ENCODE data around the gene AFG3L2. TPM values are rescaled to one million over a fixed set of nuclear protein-coding genes. Genes with fewer than 3 reads are reported as not detected.

Gene AFG3L2
- total and polyA plus RNA-seq, 10 donors, result 16.0 to 42.4 (median 33.9) TPM

DNA sequence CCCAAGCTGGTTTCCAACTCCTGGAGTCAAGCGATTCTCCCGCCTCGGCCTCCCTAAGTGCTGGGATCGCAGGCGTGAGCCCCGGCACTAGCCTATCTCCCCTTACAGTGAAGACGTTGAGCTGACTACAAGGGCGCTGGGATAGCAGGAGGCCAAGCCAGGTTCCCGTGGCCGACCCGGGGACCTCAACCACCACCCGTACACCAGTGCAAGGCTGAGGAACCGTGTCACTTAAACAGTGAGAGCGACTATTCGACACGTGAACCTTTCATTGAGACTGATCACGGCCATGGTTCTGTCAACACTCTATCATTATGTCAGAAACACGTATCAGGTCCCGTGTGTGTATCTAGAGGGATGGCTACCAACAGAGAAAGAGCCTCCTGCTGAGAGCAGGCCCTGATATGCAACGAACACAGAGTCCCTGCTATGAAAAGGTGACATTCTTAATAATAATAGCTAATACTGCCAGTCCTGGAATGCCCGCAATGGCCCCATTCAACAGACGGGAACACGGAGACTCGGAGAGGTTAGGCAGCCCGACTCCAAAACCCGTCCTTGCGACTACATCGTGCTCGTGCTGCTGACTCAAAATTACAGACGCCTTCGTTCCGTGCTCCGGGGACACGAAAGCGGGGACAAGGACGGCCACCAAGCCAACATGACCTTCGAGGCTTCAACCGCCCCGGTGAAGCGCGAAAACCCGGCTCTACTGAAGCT is 833 bp downstream of the AFG3L2 start:
- intact Hi-C loops (cut with DNase I; ENCODE audit: low total_unique reads), result no loop called here
- no peaks in the 10 kb centered on the region for H3K36me3 ChIP-seq
- DNase-seq, result peak; percentile 85
- TF ChIP-seq CTCF (IDR thresholded peaks at IDR 0.05 in 8 of 11, conservative IDR thresholded peaks at IDR 0.05 in 3 of 11) (no peak), POLR2AphosphoS5 (IDR thresholded peaks at IDR 0.05) (no peak), POLR2A (IDR thresholded peaks at IDR 0.05) (no peak)
- H3K4me3 ChIP-seq, result peak overlapping the region; percentile 67 to 94 (median 76)
- no peaks in the 10 kb centered on the region for H3K9me3 ChIP-seq
- 19 to 27% (median 20%) methylated on average over 39 to 42 of the region's 42 CpGs for WGBS, 5 donors
- H3K27ac ChIP-seq, result peak overlapping the region; percentile 94 to 99 (median 99)
- peaks cover 9 to 58% (median 42%) of the 10 kb centered on the region in 6 donors for H3K4me1 ChIP-seq
- no peaks in the 10 kb centered on the region for H3K27me3 ChIP-seq (replicated peaks in 1 of 7)

GRCh38 chr18:12374401-12374800 is 2.6 kb downstream of the AFG3L2 start:
- DNase-seq, result no peak
- TF ChIP-seq POLR2A (IDR thresholded peaks at IDR 0.05), result no peak
- no peak for TF ChIP-seq POLR2AphosphoS5 (IDR thresholded peaks at IDR 0.05)
- no peak for TF ChIP-seq CTCF (IDR thresholded peaks at IDR 0.05 in 8 of 11, conservative IDR thresholded peaks at IDR 0.05 in 3 of 11)
- Histone ChIP-seq H3K9me3 (no peaks in the 10 kb centered on the region), H3K27me3 (replicated peaks in 1 of 7) (no peaks in the 10 kb centered on the region), H3K4me1 (peaks cover 9 to 63% (median 42%) of the 10 kb centered on the region in 6 donors), H3K36me3 (peaks cover 0 to 17% (median 3%) of the 10 kb centered on the region in 6 donors), H3K4me3 (no peak overlapping the region), H3K27ac (no peak overlapping the region)
- WGBS, 5 donors, result 85 to 98% (median 94%) methylated on average over 6 of the region's 6 CpGs
- intact Hi-C loops (cut with DNase I; ENCODE audit: low total_unique reads), result no loop called here

DNA sequence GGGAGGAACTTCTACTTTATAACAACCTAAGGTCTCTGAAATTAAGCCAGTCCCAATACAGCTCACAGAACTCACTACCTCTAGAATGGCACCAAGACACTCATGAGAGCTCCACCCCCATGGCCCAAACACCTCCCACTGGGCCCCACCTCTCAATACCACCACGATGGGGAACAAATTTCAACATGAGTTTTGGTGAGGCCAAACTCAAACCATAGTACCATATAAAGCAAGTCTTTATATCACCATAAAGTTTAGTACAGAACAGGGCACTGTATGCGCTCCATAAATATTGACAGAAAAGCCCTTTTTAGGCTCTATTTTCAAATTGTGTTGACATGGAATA is 3.3 kb downstream of the AFG3L2 start:
- WGBS, 5 donors, result 65 to 81% (median 72%) methylated on average over 2 of the region's 2 CpGs
- intact Hi-C loops (cut with DNase I; ENCODE audit: low total_unique reads), result no loop called here
- no peak overlapping the region for H3K27ac ChIP-seq
- TF ChIP-seq POLR2A (IDR thresholded peaks at IDR 0.05) (no peak), CTCF (IDR thresholded peaks at IDR 0.05 in 8 of 11, conservative IDR thresholded peaks at IDR 0.05 in 3 of 11) (no peak), POLR2AphosphoS5 (IDR thresholded peaks at IDR 0.05) (no peak)
- H3K9me3 ChIP-seq, result no peaks in the 10 kb centered on the region
- peaks cover 9 to 63% (median 42%) of the 10 kb centered on the region in 6 donors for H3K4me1 ChIP-seq
- H3K4me3 ChIP-seq, result no peak overlapping the region
- DNase-seq, result no peak
- peaks cover 0 to 24% (median 8%) of the 10 kb centered on the region in 6 donors for H3K36me3 ChIP-seq
- no peaks in the 10 kb centered on the region for H3K27me3 ChIP-seq (replicated peaks in 1 of 7)

DNA sequence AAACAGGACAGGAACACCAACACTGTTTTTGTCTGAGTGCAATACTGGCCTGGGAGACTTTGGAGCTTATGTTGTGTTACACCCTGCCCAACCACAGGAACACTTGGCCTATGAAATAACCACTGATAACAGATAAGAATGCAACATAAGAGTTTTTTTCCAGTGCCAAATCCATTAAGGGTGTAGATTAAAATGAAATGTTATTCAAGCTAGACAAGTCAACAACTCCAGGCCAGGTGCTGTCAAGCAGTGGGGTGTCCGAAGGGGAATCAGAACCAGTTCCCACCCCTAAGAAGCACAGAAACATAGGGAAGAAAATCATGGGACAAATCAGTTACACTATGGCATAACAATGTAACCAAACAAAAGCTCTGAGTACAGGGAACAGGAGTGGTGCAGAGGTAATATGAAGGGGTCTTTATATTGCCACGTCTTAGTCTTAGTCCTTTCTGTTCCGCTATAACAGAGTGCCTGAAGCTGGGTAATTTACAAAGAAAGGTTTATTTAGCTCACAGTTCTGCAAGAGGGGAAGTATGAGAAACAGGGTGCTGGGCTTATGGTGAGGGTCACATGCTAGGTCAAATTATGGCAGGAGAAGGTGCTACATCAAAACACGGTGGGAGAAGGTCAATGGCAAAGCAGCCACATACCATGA is 3.8 kb downstream of the AFG3L2 start:
- DNase-seq, result no peak
- Histone ChIP-seq H3K9me3 (no peaks in the 10 kb centered on the region), H3K27me3 (replicated peaks in 1 of 7) (no peaks in the 10 kb centered on the region), H3K27ac (no peak overlapping the region), H3K4me3 (no peak overlapping the region), H3K36me3 (peaks cover 0 to 29% (median 13%) of the 10 kb centered on the region in 6 donors), H3K4me1 (peaks cover 9 to 63% (median 42%) of the 10 kb centered on the region in 6 donors)
- 83 to 93% (median 85%) methylated on average over 4 of the region's 4 CpGs for WGBS, 5 donors
- TF ChIP-seq POLR2AphosphoS5 (IDR thresholded peaks at IDR 0.05) (no peak), CTCF (IDR thresholded peaks at IDR 0.05 in 8 of 11, conservative IDR thresholded peaks at IDR 0.05 in 3 of 11) (no peak), POLR2A (IDR thresholded peaks at IDR 0.05) (no peak)
- intact Hi-C loops (cut with DNase I; ENCODE audit: low total_unique reads), result no loop called here

All from spleen (tissue), 11 donors.